ENCODE measurements around the gene SNX6.
"Not testable (repeated sequence)": the region's sequence is repeated elsewhere in the genome, so short reads cannot be mapped to it uniquely, and the experiment has no call there.

Gene SNX6

DNA sequence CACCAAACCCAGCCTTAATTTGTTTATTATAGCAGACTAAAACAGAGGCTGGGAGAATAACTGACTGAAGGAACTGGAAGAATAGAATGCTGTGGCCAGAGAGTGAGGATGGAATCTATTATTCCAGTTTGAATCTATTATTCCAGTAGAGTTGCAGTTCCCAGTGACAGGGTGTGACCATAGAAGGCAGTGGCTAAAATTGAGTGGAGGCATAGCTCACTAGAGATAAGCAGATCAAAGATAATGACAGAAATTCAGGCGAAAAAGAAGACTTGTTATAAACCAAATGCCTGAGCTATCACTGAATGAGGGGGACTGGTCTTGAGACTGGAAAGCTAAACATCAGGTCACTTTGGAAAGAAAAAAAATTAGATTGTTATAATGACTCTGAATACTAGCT, 26.0 kb upstream of the SNX6 start:
- H3K27ac ChIP-seq (ENCODE audit: low read length), result no peak overlapping the region
- no peaks in the 10 kb centered on the region for H3K36me3 ChIP-seq (ENCODE audit: insufficient read depth, low read depth, low read length)
- H3K9ac ChIP-seq (ENCODE audit: low read depth, low read length), result no peak overlapping the region
- H3K9me3 ChIP-seq (ENCODE audit: insufficient read depth, low read depth, low read length), result no peaks in the 10 kb centered on the region
- H3K4me3 ChIP-seq (ENCODE audit: low read length), result no peak overlapping the region
- H3K27me3 ChIP-seq (ENCODE audit: insufficient read depth, low read length), result no peaks in the 10 kb centered on the region
- H3K4me1 ChIP-seq (ENCODE audit: insufficient read depth, low read length), result no peaks in the 10 kb centered on the region

DNA sequence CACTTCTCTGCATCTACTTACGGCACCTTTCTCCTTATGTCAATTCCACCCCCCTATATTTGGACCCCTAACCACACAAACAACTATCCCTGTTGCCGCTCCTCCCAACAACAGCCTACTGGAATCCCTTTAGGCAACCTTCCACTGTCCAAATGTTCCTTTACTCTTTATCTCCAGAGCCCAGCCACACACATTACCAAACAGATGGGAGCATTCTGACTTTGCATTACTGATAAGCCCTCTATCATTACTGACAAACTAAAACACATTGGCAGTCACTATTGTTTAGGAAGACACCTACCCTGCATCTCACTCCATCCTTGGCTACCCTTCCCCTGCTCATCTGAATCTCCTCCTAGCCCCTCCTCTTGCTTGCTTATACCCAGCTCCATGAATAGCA, 23.1 kb upstream of the SNX6 start:
- not testable (repeated sequence) for H3K9me3 ChIP-seq (ENCODE audit: insufficient read depth, low read depth, low read length); H3K4me3 ChIP-seq (ENCODE audit: low read length); H3K27me3 ChIP-seq (ENCODE audit: insufficient read depth, low read length); H3K9ac ChIP-seq (ENCODE audit: low read depth, low read length); H3K4me1 ChIP-seq (ENCODE audit: insufficient read depth, low read length); H3K36me3 ChIP-seq (ENCODE audit: insufficient read depth, low read depth, low read length); H3K27ac ChIP-seq (ENCODE audit: low read length)

DNA sequence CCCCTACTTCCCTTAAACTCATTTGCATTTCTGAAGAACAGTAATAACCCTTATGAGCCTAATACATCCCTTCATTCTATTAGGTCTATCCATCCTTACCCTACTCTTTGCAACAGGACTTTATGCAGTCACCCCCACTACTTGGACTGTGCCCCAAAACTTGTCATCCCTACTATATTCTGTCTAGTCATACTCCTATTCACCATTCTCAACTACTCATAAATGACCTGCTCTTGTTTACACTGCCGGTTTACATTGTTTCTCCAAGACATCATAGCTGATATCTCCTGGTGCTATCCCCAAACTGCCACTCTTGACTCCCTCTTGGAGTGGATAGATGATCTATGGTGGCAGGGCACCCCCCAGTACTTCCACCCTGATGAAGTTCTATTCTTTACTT, 22.4 kb upstream of the SNX6 start:
- H3K27ac ChIP-seq (ENCODE audit: low read length); H3K9me3 ChIP-seq (ENCODE audit: insufficient read depth, low read depth, low read length): not testable (repeated sequence)

DNA sequence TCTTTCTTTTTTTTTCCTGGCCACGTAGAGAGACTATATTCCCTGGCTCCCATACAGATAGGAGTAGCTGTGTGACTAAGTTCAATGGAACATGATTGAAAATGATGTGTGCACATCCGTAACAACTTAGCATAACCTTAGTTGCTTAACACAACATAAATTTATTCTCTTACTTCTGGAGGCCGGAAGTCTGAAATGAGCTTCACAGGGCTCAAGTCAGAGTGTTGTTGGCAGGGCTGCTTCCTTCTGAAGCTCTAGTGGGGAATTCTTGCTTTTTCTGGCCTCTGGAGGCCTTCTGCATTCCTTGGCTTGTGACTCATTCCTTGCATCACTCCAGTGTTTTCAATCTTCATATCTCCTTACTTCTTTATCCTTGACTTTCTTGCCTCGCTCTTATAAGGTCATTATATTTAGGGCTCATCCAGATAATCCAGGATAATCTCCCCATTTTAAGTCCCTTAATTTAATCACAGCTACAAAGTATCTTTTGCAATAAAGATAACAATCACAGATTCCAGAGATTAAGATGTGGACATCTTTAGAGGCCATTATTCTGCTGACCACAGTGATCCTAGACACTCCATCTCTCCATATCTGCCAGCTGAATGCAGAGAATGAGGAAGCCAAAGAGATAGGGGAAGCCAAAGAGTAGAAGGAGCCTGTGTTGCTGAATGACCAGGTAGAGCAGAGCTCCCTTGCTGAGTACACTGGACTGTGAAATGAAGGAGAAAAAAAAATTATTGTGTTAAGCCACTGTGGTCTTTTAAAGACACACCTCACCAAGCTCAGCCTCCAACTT, 21.0 kb upstream of the SNX6 start:
- Histone ChIP-seq H3K27ac (ENCODE audit: low read length) (no peak overlapping the region), H3K4me1 (ENCODE audit: insufficient read depth, low read length) (no peaks in the 10 kb centered on the region), H3K4me3 (ENCODE audit: low read length) (no peak overlapping the region), H3K9ac (ENCODE audit: low read depth, low read length) (no peak overlapping the region), H3K36me3 (ENCODE audit: insufficient read depth, low read depth, low read length) (no peaks in the 10 kb centered on the region), H3K27me3 (ENCODE audit: insufficient read depth, low read length) (no peaks in the 10 kb centered on the region), H3K9me3 (ENCODE audit: insufficient read depth, low read depth, low read length) (no peaks in the 10 kb centered on the region)

More for the DNA sequence above, 22.4 kb upstream of the SNX6 start:
- not testable (repeated sequence) for H3K9ac ChIP-seq (ENCODE audit: low read depth, low read length); H3K36me3 ChIP-seq (ENCODE audit: insufficient read depth, low read depth, low read length); H3K4me3 ChIP-seq (ENCODE audit: low read length); H3K4me1 ChIP-seq (ENCODE audit: insufficient read depth, low read length); H3K27me3 ChIP-seq (ENCODE audit: insufficient read depth, low read length)

DNA sequence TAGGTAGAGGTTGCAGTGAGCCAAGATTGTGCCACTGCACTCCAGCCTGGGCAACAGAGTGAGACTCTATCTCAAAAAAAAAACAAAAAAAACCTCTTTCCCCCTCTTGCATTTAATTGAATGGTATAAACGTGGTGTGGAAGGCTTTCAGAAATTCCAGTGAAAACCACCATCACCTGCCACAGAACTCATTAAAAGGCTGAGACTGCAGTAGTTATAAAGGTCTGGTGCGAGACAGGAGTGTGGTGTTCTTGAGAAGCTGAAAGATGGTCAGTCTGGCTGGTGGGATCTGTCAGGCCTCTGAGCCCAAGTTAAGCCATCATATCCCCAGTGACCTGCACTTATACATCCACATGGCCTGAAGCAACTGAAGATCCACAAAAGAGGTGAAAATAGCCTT, 20.1 kb upstream of the SNX6 start:
- H3K9ac ChIP-seq (ENCODE audit: low read depth, low read length); H3K4me1 ChIP-seq (ENCODE audit: insufficient read depth, low read length); H3K4me3 ChIP-seq (ENCODE audit: low read length); H3K9me3 ChIP-seq (ENCODE audit: insufficient read depth, low read depth, low read length); H3K36me3 ChIP-seq (ENCODE audit: insufficient read depth, low read depth, low read length); H3K27ac ChIP-seq (ENCODE audit: low read length); H3K27me3 ChIP-seq (ENCODE audit: insufficient read depth, low read length): not testable (repeated sequence)

DNA sequence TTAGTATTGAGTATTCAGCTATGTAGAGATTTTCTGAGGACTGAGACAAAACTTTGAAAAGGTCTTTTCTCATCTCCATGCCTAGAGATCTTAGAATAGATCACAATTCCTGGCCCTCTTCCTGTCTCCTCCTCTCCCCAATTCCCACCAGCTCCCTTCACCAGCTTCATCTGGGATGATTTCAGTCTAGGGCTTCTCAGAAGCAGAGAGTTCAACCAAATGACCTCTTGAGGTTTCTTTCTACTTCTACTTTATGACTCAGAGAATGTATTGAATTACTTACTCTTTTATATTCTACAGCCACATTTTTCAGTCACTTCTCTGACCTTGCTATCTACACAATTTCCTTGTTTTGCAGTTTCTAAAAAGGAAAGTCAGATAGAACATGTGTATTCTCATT, 19.4 kb upstream of the SNX6 start:
- H3K4me1 ChIP-seq (ENCODE audit: insufficient read depth, low read length), result no peaks in the 10 kb centered on the region
- H3K9ac ChIP-seq (ENCODE audit: low read depth, low read length), result no peak overlapping the region
- no peaks in the 10 kb centered on the region for H3K36me3 ChIP-seq (ENCODE audit: insufficient read depth, low read depth, low read length)
- H3K27me3 ChIP-seq (ENCODE audit: insufficient read depth, low read length), result no peaks in the 10 kb centered on the region
- no peak overlapping the region for H3K4me3 ChIP-seq (ENCODE audit: low read length)
- no peak overlapping the region for H3K27ac ChIP-seq (ENCODE audit: low read length)
- no peaks in the 10 kb centered on the region for H3K9me3 ChIP-seq (ENCODE audit: insufficient read depth, low read depth, low read length)

DNA sequence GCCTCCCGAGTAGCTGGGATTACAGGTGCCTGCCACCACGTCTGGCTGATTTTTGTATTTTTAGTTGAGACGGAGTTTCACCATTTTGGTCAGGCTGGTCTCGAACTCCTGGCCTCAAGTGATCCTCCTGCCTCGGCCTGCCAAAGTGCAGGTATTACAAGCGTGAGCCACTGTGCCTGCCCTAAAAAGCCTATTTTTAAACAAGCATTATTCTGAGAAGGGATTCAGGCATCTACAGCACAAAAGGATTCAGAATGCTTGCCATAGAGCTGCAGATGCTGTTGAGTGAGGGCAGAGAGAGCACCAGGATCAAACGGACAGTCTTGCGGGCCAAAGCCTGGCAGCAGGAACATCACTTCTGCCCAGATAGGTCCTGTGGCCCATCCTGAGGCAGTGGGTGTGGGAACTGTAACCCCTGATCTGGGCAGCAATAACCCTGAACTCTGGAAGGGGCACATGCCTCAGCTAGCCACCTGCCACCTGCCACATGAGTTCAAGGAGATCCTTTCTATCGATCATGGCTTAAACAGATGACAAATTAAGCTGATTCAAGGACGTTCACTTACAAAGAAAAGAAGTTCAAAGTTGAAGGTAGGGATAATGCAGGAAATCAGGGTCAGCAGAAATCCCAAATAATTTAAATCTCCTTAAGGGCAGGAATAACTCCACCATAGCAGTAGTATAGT, 16.8 kb upstream of the SNX6 start:
- no peak overlapping the region for H3K27ac ChIP-seq (ENCODE audit: low read length)
- H3K36me3 ChIP-seq (ENCODE audit: insufficient read depth, low read depth, low read length), result no peaks in the 10 kb centered on the region
- H3K9ac ChIP-seq (ENCODE audit: low read depth, low read length), result no peak overlapping the region
- no peaks in the 10 kb centered on the region for H3K9me3 ChIP-seq (ENCODE audit: insufficient read depth, low read depth, low read length)
- no peaks in the 10 kb centered on the region for H3K27me3 ChIP-seq (ENCODE audit: insufficient read depth, low read length)
- H3K4me1 ChIP-seq (ENCODE audit: insufficient read depth, low read length), result no peaks in the 10 kb centered on the region
- no peak overlapping the region for H3K4me3 ChIP-seq (ENCODE audit: low read length)

DNA sequence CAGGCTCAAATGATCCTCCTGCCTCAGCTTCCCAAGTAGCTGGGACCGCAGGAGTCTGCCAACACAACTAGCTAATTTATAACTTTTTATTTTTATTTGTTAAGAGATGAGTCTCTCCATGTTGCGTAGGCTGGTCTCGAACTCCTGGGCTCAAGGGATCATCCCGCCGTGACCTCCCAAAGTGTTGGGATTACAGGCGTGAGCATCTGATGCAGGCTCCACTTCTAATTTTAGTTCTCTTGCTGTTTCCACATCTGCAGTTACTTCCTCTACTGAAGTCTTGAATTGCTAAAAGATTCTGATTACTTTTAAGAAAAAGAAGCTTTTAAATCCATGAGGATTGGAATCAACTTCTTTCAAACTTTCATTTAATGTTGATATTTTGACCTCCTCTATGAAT, 13.4 kb upstream of the SNX6 start:
- Histone ChIP-seq H3K36me3 (ENCODE audit: insufficient read depth, low read depth, low read length) (no peaks in the 10 kb centered on the region), H3K9me3 (ENCODE audit: insufficient read depth, low read depth, low read length) (no peaks in the 10 kb centered on the region), H3K4me1 (ENCODE audit: insufficient read depth, low read length) (no peaks in the 10 kb centered on the region), H3K27me3 (ENCODE audit: insufficient read depth, low read length) (no peaks in the 10 kb centered on the region), H3K4me3 (ENCODE audit: low read length) (no peak overlapping the region), H3K9ac (ENCODE audit: low read depth, low read length) (no peak overlapping the region), H3K27ac (ENCODE audit: low read length) (no peak overlapping the region)

DNA sequence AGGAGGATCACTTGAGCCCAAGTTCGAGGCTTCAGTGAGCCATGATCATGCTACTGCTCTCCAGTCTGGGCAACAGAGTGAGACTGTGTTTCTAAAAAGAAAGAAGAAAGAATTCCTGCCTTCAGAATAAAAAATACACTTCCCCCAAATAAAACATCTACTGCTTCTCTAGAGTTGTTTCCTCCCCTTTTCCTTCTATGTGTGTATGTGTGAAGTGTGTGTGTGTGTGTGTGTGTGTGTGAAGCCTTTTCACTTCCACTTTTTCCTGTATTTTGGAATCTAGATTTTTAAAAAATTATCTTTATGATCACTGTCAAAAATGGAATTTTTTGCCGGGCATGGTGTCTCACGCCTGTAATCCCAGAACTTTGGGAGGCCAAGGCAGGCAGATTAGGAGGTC, 12.6 kb upstream of the SNX6 start:
- Histone ChIP-seq H3K27me3 (ENCODE audit: insufficient read depth, low read length) (no peaks in the 10 kb centered on the region), H3K9ac (ENCODE audit: low read depth, low read length) (no peak overlapping the region), H3K36me3 (ENCODE audit: insufficient read depth, low read depth, low read length) (no peaks in the 10 kb centered on the region), H3K9me3 (ENCODE audit: insufficient read depth, low read depth, low read length) (no peaks in the 10 kb centered on the region), H3K4me1 (ENCODE audit: insufficient read depth, low read length) (no peaks in the 10 kb centered on the region), H3K27ac (ENCODE audit: low read length) (no peak overlapping the region), H3K4me3 (ENCODE audit: low read length) (no peak overlapping the region)

DNA sequence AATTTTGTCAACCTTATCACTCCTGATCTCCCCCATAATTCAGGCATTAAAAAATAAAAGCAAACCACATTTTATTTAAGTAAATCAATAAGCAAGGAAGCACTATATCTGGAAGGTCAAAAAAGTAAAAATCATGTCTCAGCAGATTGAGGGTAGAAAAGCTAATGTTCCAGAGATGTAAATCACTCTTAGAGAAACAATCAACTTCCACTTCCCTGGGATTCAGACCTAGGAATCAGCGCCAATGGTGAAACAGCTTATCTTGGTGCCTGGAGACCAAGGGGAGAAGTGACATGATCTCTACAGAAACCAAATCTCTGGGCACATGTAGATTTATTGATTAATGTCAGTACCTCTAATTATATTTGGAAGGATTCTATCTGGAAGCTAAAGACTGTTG, 10.9 kb upstream of the SNX6 start:
- H3K27ac ChIP-seq (ENCODE audit: low read length), result no peak overlapping the region
- H3K36me3 ChIP-seq (ENCODE audit: insufficient read depth, low read depth, low read length), result no peaks in the 10 kb centered on the region
- no peak overlapping the region for H3K9ac ChIP-seq (ENCODE audit: low read depth, low read length)
- no peaks in the 10 kb centered on the region for H3K27me3 ChIP-seq (ENCODE audit: insufficient read depth, low read length)
- H3K9me3 ChIP-seq (ENCODE audit: insufficient read depth, low read depth, low read length), result no peaks in the 10 kb centered on the region
- H3K4me1 ChIP-seq (ENCODE audit: insufficient read depth, low read length), result no peaks in the 10 kb centered on the region
- no peak overlapping the region for H3K4me3 ChIP-seq (ENCODE audit: low read length)

DNA sequence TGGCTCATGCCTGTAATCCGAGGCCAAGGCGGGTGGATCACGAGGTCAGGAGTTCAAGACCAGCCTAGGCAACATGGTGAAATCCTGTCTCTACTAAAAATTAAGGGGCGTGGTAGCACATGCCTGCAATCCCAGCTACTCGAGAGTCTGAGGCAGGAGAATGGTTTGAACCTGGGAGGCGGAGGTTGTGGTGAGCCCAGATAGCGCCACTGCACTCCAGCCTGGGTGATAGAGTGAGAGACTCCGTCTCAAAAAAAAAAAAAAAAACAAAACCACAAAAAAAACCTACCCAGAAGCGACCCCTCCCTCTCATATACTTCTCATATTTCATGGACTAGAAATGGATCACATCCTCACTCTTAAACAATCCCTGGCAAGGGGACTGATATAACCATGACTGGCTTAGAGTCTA, 4.4 kb upstream of the SNX6 start:
- not testable (repeated sequence) for H3K36me3 ChIP-seq (ENCODE audit: insufficient read depth, low read depth, low read length); H3K9ac ChIP-seq (ENCODE audit: low read depth, low read length); H3K27ac ChIP-seq (ENCODE audit: low read length); H3K4me3 ChIP-seq (ENCODE audit: low read length); H3K9me3 ChIP-seq (ENCODE audit: insufficient read depth, low read depth, low read length); H3K27me3 ChIP-seq (ENCODE audit: insufficient read depth, low read length); H3K4me1 ChIP-seq (ENCODE audit: insufficient read depth, low read length)

DNA sequence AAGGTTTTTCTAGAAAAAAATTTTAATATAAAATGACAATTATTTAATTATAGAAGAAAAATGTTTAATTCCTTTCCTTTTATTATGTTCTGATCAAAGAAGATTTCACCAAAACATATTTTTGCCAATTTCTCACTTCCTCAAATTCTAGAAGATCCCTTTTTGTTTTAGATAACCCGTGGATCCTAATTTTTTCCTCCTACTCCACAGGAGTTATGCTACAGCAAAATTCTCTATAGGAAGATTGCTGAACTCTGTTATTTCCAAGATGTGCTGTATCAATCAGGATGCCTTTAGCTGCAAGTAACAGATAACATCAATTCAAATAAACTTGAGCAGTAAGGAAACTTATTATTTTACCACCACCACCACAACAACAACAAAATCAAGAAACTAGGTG, 3.8 kb upstream of the SNX6 start:
- Histone ChIP-seq H3K9me3 (ENCODE audit: insufficient read depth, low read depth, low read length) (no peaks in the 10 kb centered on the region), H3K9ac (ENCODE audit: low read depth, low read length) (no peak overlapping the region), H3K27ac (ENCODE audit: low read length) (no peak overlapping the region), H3K4me1 (ENCODE audit: insufficient read depth, low read length) (peaks cover 5% of the 10 kb centered on the region; the same call in 1 of the 2 replicates), H3K36me3 (ENCODE audit: insufficient read depth, low read depth, low read length) (no peaks in the 10 kb centered on the region), H3K4me3 (ENCODE audit: low read length) (no peak overlapping the region), H3K27me3 (ENCODE audit: insufficient read depth, low read length) (no peaks in the 10 kb centered on the region)

Measured in iPS-20b (cell line).